IMR-90 (cell line): ENCODE measurements around the gene PIK3C2B. TPM values are rescaled to one million over a fixed set of nuclear protein-coding genes. Genes with fewer than 3 reads are reported as not detected.

ENCODE experiments used
- ATAC-seq: fragments of 200-7000 bp; cut with Tn5 transposase; 2 replicates; pipeline ENCODE4 v1.9.1; 2020; ENCODE audit warnings: low read depth, mild to moderate bottlenecking, moderate library complexity
- BruUV-seq: library from RNA; stranded (reverse); fragments of 400-500 nt; replicated peaks from 2 replicates; lab custom pipeline; 2021; lab: Mats Ljungman, UMichigan
- CTCF ChIA-PET: fragments of 300-600 bp; formaldehyde crosslinking; extraction: SDS; loops from one replicate; lab custom pipeline; 2021; ENCODE audit warnings: antibody characterized with exemption; lab: Yijun Ruan, JAX
- POLR2A ChIA-PET: fragments of 300-600 bp; sonication (Branson Sonifier 250); formaldehyde crosslinking; loops from one replicate; lab custom pipeline; 2022; ENCODE audit warnings: antibody characterized with exemption; ENCODE audit not compliant: unreplicated experiment; lab: Charles Lee
- DNase-seq: peaks from one replicate; pipeline ENCODE4 v3.0.0; 2013
- H2AFZ ChIP-seq: replicated peaks from 2 replicates; pipeline ENCODE3; 2013; ENCODE audit warnings: low read length, mild to moderate bottlenecking; ENCODE audit not compliant: poor library complexity
- H2AK5ac ChIP-seq: 2 replicates; pipeline ENCODE4 v1.6.1; 2013; ENCODE audit warnings: low read depth, low read length, inconsistent platforms
- H2AK9ac ChIP-seq: replicated peaks from 2 replicates; pipeline ENCODE3; 2013; ENCODE audit warnings: mild to moderate bottlenecking, low read depth, low read length, moderate library complexity; ENCODE audit not compliant: poor library complexity
- H2BK120ac ChIP-seq: 2 replicates; pipeline ENCODE4 v1.6.1; 2013; ENCODE audit warnings: low read depth, low read length, inconsistent platforms
- H2BK15ac ChIP-seq: 3 replicates; pipeline ENCODE4 v1.6.1; 2013; ENCODE audit warnings: low read depth, low read length, inconsistent platforms
- H2BK20ac ChIP-seq: 2 replicates; pipeline ENCODE4 v1.6.1; 2013; ENCODE audit warnings: low read depth, mild to moderate bottlenecking, inconsistent platforms, low read length, moderate library complexity
- H2BK5ac ChIP-seq: 2 replicates; pipeline ENCODE4 v1.6.1; 2013; ENCODE audit warnings: mild to moderate bottlenecking, low read depth, low read length, inconsistent platforms; ENCODE audit not compliant: poor library complexity, severe bottlenecking
- H3K14ac ChIP-seq: replicated peaks from 2 replicates; pipeline ENCODE4 v1.6.1; 2013; ENCODE audit warnings: low read depth, low read length, inconsistent platforms
- H3K18ac ChIP-seq: 2 replicates; pipeline ENCODE4 v1.6.1; 2013; ENCODE audit warnings: low read depth, low read length, control low read depth
- H3K23ac ChIP-seq: 2 replicates; pipeline ENCODE4 v1.6.1; 2013; ENCODE audit warnings: low read depth, low read length, inconsistent platforms
- H3K27ac ChIP-seq: 2 replicates; pipeline ENCODE4 v1.5.1; 2013; ENCODE audit warnings: mild to moderate bottlenecking, control low read depth, low read length; ENCODE audit not compliant: insufficient read depth
- H3K27me3 ChIP-seq: 2 replicates; pipeline ENCODE4 v1.6.1; 2013; ENCODE audit warnings: low read length; ENCODE audit not compliant: control insufficient read depth, insufficient read depth
- H3K36me3 ChIP-seq: 2 replicates; pipeline ENCODE4 v1.6.1; 2013; ENCODE audit warnings: low read length, mixed read lengths; ENCODE audit not compliant: control insufficient read depth, insufficient read depth
- H3K4ac ChIP-seq: 2 replicates; pipeline ENCODE4 v1.6.1; 2013; ENCODE audit warnings: low read depth, low read length, inconsistent platforms
- H3K4me1 ChIP-seq: 2 replicates; pipeline ENCODE4 v1.6.1; 2013; ENCODE audit warnings: low read length, mixed read lengths; ENCODE audit not compliant: control insufficient read depth, insufficient read depth
- H3K4me2 ChIP-seq: 2 replicates; pipeline ENCODE4 v1.6.1; 2013; ENCODE audit warnings: low read depth, mild to moderate bottlenecking, control low read depth, low read length, moderate library complexity
- H3K4me3 ChIP-seq: 2 replicates; pipeline ENCODE4 v1.5.1; 2013; ENCODE audit warnings: low read depth, mild to moderate bottlenecking, control low read depth, low read length, moderate library complexity; ENCODE audit not compliant: insufficient read depth
- H3K56ac ChIP-seq: 2 replicates; pipeline ENCODE4 v1.6.1; 2013; ENCODE audit warnings: low read length, inconsistent platforms; ENCODE audit not compliant: insufficient read depth; ENCODE audit errors: extremely low read depth
- H3K79me1 ChIP-seq, 2 experiments: 2 replicates each; pipeline ENCODE4 v1.6.1; 2013; ENCODE audit warnings: low read length in 2 of 2, inconsistent platforms in 1 of 2, low read depth in 1 of 2
- H3K9ac ChIP-seq: 2 replicates; pipeline ENCODE4 v1.6.1; 2013; ENCODE audit warnings: low read depth, low read length, control low read depth
- H3K9me1 ChIP-seq: 2 replicates; pipeline ENCODE4 v1.6.1; 2013; ENCODE audit warnings: low read length, inconsistent platforms; ENCODE audit not compliant: insufficient read depth
- H3K9me3 ChIP-seq: 2 replicates; pipeline ENCODE4 v1.6.1; 2013; ENCODE audit warnings: low read length; ENCODE audit not compliant: control insufficient read depth, insufficient read depth
- H4K20me1 ChIP-seq: 2 replicates; pipeline ENCODE4 v1.6.1; 2013; ENCODE audit warnings: low read length, inconsistent platforms; ENCODE audit not compliant: insufficient read depth
- H4K5ac ChIP-seq: 2 replicates; pipeline ENCODE4 v1.6.1; 2013; ENCODE audit warnings: mild to moderate bottlenecking, low read depth, low read length, control low read depth
- H4K8ac ChIP-seq, 2 experiments: 2 replicates each; pipeline ENCODE4 v1.6.1; 2013; ENCODE audit warnings: low read depth in 2 of 2, low read length in 2 of 2, control low read depth in 1 of 2, inconsistent platforms in 1 of 2
- H4K91ac ChIP-seq: 2 replicates; pipeline ENCODE4 v1.6.1; 2013; ENCODE audit warnings: low read depth, low read length, inconsistent platforms; ENCODE audit not compliant: insufficient read depth
- BHLHE40 ChIP-seq: fragments of 150-350 bp; IDR thresholded peaks from 2 replicates; pipeline ENCODE4 v1.6.1; 2016; ENCODE audit warnings: mild to moderate bottlenecking, low read depth, low read length
- CEBPB ChIP-seq: IDR thresholded peaks from 2 replicates; pipeline ENCODE4 v1.6.1; 2012; ENCODE audit warnings: low read depth, low read length, improper control_type of control experiment
- ELK1 ChIP-seq: fragments of 150-350 bp; IDR thresholded peaks from 2 replicates; pipeline ENCODE4 v1.6.1; 2016; ENCODE audit warnings: low read depth, mild to moderate bottlenecking, low read length, moderate library complexity, borderline replicate concordance
- FOS ChIP-seq: fragments of 150-350 bp; IDR thresholded peaks from 2 replicates; pipeline ENCODE4 v1.6.1; 2016; ENCODE audit warnings: low read depth, low read length
- MAFK ChIP-seq: IDR thresholded peaks from 2 replicates; pipeline ENCODE4 v1.6.1; 2012; ENCODE audit warnings: low read depth, low read length, improper control_type of control experiment
- MAZ ChIP-seq: IDR thresholded peaks from 2 replicates; pipeline ENCODE4 v1.6.1; 2012; ENCODE audit warnings: low read depth, mild to moderate bottlenecking, low read length, improper control_type of control experiment, moderate library complexity, borderline replicate concordance
- MXI1 ChIP-seq: IDR thresholded peaks from 2 replicates; pipeline ENCODE4 v1.6.1; 2012; ENCODE audit warnings: low read depth, mild to moderate bottlenecking, low read length, moderate library complexity, borderline replicate concordance
- NFE2L2 ChIP-seq: fragments of 150-350 bp; IDR thresholded peaks from 2 replicates; pipeline ENCODE4 v1.6.1; 2016; ENCODE audit warnings: low read depth, mild to moderate bottlenecking, low read length
- POLR2A ChIP-seq: IDR thresholded peaks from 2 replicates; pipeline ENCODE4 v1.6.1; 2012; ENCODE audit warnings: mild to moderate bottlenecking, low read depth, low read length
- RAD21 ChIP-seq: IDR thresholded peaks from 2 replicates; pipeline ENCODE4 v1.6.1; 2012; ENCODE audit warnings: low read length, improper control_type of control experiment
- RCOR1 ChIP-seq: IDR thresholded peaks from 2 replicates; pipeline ENCODE4 v1.6.1; 2012; ENCODE audit warnings: mild to moderate bottlenecking, low read length, improper control_type of control experiment; ENCODE audit not compliant: insufficient replicate concordance
- RFX5 ChIP-seq: IDR thresholded peaks from 2 replicates; pipeline ENCODE4 v1.8.0; 2012; ENCODE audit warnings: low read depth, mild to moderate bottlenecking, low read length, moderate library complexity
- WGBS, 2 experiments: methylation state at CpG; one replicate each; pipeline versions ENCODE4 v1.1.5 to v1.1.7; 2013; ENCODE audit warnings: missing lambda C conversion rate in 2 of 2; ENCODE audit not compliant: insufficient read length in 1 of 2; ENCODE audit errors: extremely low coverage in 2 of 2; 5-methylcytosine and 5-hydroxymethylcytosine counted together
- dilution Hi-C: fragments of 300-500 bp; cut with HindIII; formaldehyde crosslinking; loops from one replicate; pipeline ENCODE4 v1.14.3; 2018; ENCODE audit warnings: low sequenced_read_pairs; ENCODE audit not compliant: unreplicated experiment
- in situ Hi-C: fragments of 300-500 bp; cut with MboI; formaldehyde crosslinking; loops from 3 replicates; pipeline ENCODE4 v1.14.3; 2019; ENCODE audit warnings: low sequenced_read_pairs, inconsistent platforms, mixed read lengths
- intact Hi-C: fragments of 100-400 bp; cut with micrococcal nuclease; formaldehyde crosslinking; loops from 2 replicates; pipeline ENCODE4 v1.10.0; 2022
- polyA plus RNA-seq, 3 experiments: library from polyadenylated mRNA; depleted of rRNA; stranded (reverse); fragments of >200 nt; gene quantifications; 2 replicates each; pipeline ENCODE4 v1.2.3, GENCODE V29; 2012; ENCODE audit warnings: low replicate concordance in 1 of 3
- total RNA-seq: library from RNA; depleted of rRNA; stranded (reverse); fragments of >200 nt; gene quantifications from 2 replicates; pipeline ENCODE4 v1.2.3, GENCODE V29; 2012

PIK3C2B gene
- total and polyA plus RNA-seq, 2 of the 4 experiments (the other 2 are of a cell fraction) = 1.1 to 2.9 TPM

GRCh38 chr1:204516180-204516879, 21.7 kb upstream of the PIK3C2B start, which contains the start of gene MDM4:
MDM4 (plus strand) TSS chr1:204516406; CDS start chr1:204525519, 9,113 bp downstream.
- peaks cover 31% of the 10 kb centered on the region for H4K20me1 ChIP-seq
- no peaks in the 10 kb centered on the region for H3K27me3 ChIP-seq
- peaks cover 8% of the 10 kb centered on the region for H3K36me3 ChIP-seq
- peaks cover 27 to 47% of the 10 kb centered on the region in 2 experiments for H3K79me1 ChIP-seq
- peak within 1 kb of the TSS; percentile 98 for H2AFZ ChIP-seq
- H3K4me1 ChIP-seq = peaks cover 2% of the 10 kb centered on the region; the same call in 1 of the 2 replicates
- no peaks in the 10 kb centered on the region for H3K9me3 ChIP-seq
- peak within 1 kb of the TSS; percentile 97 for H3K27ac ChIP-seq
- peak within 1 kb of the TSS; percentile 59; the same call in 1 of the 2 replicates for H2AK5ac ChIP-seq
- peak within 1 kb of the TSS; percentile 88 for H3K4me3 ChIP-seq
- peak within 1 kb of the TSS; percentile 76 for H3K56ac ChIP-seq
- peak within 1 kb of the TSS; percentile 98 to 99 for H4K8ac ChIP-seq
- dilution Hi-C loops (no loop called here), in situ Hi-C loops (no loop called here), intact Hi-C loops (no loop called here)
- H3K9me1 ChIP-seq = peaks cover 8% of the 10 kb centered on the region; the same call in 1 of the 2 replicates
- H2BK15ac ChIP-seq = peak within 1 kb of the TSS; percentile 65
- POLR2A ChIA-PET = interaction anchor here (1.0 to 1.5 kb wide), 3 partner anchors 8 to 99 kb away, joined by 3 to 9 read pairs (median 4); no protein-coding TSS in a partner anchor
- CTCF ChIA-PET = interaction anchor here (0.6 to 2.4 kb wide), 4 partner anchors 9 to 271 kb away, joined by 3 to 7 read pairs (median 4); no protein-coding TSS in a partner anchor
- peak within 1 kb of the TSS; percentile 83 for H2BK20ac ChIP-seq
- peak within 1 kb of the TSS; percentile 92 for H3K9ac ChIP-seq
- ATAC-seq = peak; percentile 97
- H3K4ac ChIP-seq = peak within 1 kb of the TSS; percentile 95
- peak; percentile 97 for DNase-seq
- H3K18ac ChIP-seq = peak within 1 kb of the TSS; percentile 80
- BruUV-seq = no TSS peak
- TF ChIP-seq BHLHE40 = peak; percentile 37; the same call in 1 of the 2 replicates
- peak; percentile 90 for TF ChIP-seq POLR2A
- 0 out of 2 replicates have a peak, but pooled peaks have one; percentile 15 for TF ChIP-seq ELK1
- TF ChIP-seq RAD21 = no peak
- peak; percentile 78; the same call in 1 of the 2 replicates for TF ChIP-seq MXI1
- no peak for TF ChIP-seq RFX5
- TF ChIP-seq MAFK = no peak
- TF ChIP-seq FOS = no peak
- peak; percentile 10; the same call in 1 of the 2 replicates for TF ChIP-seq NFE2L2
- peak; percentile 65 for TF ChIP-seq MAZ
- peak; percentile 88 for TF ChIP-seq CEBPB
- no peak for TF ChIP-seq RCOR1
- WGBS, 2 experiments = 0% methylated on average over 14 of the region's 43 CpGs; no CpG with 5 or more reads in 1 of the 2 experiments
- H3K4me2 ChIP-seq = peak within 1 kb of the TSS; percentile 87
- H2AK9ac ChIP-seq = peak within 1 kb of the TSS; percentile 95
- H4K5ac ChIP-seq = peak within 1 kb of the TSS; percentile 99
- H2BK5ac ChIP-seq = peak within 1 kb of the TSS; percentile 98
- peak within 1 kb of the TSS; percentile 96 for H3K23ac ChIP-seq
- H4K91ac ChIP-seq = peak within 1 kb of the TSS; percentile 93
- peak within 1 kb of the TSS; percentile 89 for H2BK120ac ChIP-seq
- H3K14ac ChIP-seq = peak within 1 kb of the TSS; percentile 99
